ENCODE measurements around the gene BCAS1.

Gene BCAS1

DNA sequence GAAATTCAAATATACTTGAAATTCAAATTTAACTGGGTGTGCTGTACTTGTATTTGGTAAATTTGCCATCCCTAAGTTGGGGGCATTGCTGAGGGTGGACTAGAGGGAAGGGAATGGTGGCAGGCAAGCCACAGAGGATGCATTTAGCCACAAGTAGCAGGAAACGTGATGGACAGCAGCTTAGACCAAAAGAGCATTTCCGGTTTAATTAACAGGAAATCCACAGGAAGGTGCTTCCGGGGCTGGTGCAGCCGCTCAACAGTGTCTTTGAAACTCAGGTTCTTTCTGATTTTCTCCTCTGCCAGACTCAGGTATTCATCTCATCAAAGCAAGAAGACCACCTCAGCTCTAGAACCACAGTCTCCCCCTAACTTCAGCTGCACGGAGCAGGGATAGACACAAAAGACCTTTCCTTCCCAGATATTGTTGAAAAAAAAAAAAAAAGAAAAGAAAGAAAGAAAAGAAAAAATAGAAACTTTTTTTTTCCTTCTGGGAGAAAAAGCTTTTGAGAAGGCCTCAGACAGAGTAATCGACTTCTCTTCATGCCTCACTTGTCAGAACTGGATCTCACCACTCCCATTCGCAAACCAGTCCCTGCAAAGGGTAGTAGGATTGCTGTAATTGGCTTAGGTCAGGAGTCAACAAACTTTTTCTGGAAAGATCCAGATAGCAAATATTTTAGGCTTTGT, 8.0 kb upstream of the BCAS1 start:
- DNase-seq (ENCODE audit: low read depth in 2 of 3, low spot score in 2 of 3) = no peak

DNA sequence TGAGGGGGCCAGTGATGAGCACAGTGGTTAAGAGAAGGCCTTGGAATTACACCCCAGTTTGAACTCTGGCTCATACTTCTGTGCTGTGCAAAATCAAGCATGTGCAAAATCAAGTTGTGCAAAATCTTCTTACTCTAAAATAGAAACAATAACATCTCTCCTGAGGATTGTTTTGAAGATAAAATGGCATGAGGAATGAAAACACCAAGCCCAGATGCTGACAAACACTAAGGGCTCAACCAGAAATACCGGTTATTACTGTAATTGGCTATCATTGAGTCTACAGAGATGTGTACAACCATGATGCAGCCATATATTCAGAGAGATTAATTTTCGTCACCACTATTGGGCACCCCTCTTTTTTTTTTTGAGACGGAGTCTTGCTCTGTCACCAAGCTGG, 5.9 kb upstream of the BCAS1 start:
- DNase-seq (ENCODE audit: low read depth in 2 of 3, low spot score in 2 of 3) = no peak

DNA sequence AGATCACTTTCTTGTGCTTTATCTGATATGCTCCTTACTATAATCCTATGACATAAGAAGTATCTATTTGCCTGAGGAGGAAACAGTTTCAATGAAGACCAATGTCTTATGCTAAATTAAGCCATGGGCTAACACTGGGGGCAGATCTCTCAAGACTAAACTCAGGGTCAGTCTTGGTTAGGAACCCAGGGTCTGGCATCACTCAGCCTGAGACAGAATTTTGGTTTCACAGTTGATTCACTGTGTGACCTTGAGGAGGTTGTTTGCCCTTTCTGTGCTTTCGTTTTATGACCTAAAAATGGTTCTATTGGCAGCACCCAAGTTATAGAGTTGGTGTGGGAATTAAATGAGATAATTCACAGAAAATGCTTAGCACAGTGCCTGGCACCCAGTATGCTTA, 4.9 kb upstream of the BCAS1 start:
- no peak for DNase-seq (ENCODE audit: low read depth in 2 of 3, low spot score in 2 of 3)

DNA sequence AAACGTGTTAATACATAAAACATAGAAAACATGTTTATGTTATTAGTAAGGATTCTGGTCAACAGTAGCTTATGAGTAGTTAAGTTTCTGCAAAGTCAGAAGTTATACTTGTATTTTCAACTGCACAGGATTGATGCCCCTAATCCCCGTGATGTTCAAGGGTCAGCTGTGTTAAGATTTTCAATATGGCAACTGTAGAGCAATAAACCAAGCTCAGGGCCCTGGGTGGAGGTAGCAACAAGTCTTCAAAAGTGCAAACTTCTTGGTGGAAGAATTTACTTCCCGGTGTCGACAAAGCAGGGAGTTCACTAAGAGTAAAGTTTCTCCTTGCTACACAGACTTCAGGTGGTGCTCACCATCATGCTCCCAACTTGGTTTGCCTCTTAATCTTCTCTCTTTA, 4.1 kb upstream of the BCAS1 start:
- DNase-seq (ENCODE audit: low read depth in 2 of 3, low spot score in 2 of 3) = no peak

DNA sequence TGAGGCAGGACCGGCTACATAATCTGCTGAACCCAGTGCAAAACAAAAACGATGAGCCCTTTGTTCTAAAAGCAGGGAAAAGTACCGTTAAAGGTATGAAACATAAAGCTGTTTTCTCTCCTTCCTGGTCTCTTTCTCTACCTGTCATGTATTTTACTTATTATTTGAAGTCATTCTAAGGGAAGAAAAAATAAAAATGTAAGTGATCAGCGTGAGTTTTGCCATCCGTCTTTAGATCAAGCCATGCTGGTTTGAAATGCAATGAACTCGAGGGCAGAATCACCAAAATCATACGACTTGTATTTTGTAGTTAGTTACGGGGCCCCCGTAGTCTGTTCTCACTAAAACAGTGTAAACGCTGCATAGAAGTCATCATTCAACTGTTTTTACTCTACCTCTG, 2.9 kb upstream of the BCAS1 start:
- no peak for DNase-seq (ENCODE audit: low read depth in 2 of 3, low spot score in 2 of 3)

DNA sequence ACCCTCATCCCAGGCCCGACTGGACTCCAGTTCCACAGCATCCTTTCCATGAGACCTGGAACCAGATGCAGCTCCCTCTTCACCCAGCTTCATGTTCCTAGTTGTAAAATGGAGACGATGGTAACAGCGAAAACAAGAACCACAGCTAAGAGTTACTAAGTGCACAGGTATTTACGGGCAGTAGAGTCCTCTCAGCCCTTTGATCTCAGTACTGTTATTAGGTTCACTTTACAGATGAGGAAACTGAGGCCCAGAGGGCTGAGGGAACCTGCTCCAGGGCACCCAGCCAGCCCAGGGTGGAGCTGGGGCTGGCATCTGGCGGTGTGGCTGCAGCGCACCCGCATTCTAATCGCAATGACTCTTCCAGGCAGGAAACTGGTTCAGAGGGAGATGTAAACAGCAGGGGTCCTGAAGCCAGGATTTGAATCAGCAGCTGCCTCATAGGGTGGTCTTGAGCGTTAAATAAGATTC, 858 bp downstream of the BCAS1 start:
- no peak for DNase-seq (ENCODE audit: low read depth in 2 of 3, low spot score in 2 of 3)

DNA sequence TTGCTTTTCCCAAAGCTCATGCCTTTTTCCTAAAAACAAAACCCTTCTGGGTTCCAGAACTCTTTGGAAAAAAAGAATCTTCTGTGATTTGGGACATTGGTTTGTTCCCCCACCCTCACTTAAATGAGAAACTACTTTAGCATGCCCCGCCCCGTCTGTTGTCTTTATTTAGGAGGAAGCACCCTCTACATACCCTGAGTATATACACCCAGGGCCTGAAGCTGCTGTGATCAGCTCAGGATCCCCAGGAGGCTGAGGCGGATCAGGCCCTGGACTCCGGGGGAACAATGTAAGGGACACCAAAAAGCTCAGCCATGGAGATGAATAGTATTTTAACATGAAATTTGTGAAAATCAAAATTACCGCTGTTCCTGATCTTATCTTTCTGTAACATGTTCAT, 1.4 kb downstream of the BCAS1 start:
- DNase-seq (ENCODE audit: low read depth in 2 of 3, low spot score in 2 of 3) = no peak

DNA sequence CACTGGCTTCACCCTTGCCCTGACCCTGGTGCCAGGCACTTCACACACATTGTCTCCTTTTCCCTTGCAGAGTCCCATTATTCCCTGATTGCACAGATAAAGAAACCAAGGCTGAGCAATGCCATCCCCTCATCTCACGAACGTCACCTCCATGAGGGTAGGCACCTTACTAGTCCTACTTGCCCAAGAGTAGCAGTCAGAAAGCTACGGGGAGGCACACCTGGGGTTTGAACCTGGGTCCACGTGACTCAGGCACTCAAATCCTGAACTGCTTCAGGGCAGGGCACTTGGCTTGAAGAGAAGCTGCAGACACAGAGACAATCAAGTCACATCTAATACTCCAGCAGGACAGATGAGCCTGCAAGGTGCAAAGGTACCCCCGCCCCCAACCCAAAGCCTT, 1.9 kb downstream of the BCAS1 start:
- DNase-seq (ENCODE audit: low read depth in 2 of 3, low spot score in 2 of 3) = no peak

DNA sequence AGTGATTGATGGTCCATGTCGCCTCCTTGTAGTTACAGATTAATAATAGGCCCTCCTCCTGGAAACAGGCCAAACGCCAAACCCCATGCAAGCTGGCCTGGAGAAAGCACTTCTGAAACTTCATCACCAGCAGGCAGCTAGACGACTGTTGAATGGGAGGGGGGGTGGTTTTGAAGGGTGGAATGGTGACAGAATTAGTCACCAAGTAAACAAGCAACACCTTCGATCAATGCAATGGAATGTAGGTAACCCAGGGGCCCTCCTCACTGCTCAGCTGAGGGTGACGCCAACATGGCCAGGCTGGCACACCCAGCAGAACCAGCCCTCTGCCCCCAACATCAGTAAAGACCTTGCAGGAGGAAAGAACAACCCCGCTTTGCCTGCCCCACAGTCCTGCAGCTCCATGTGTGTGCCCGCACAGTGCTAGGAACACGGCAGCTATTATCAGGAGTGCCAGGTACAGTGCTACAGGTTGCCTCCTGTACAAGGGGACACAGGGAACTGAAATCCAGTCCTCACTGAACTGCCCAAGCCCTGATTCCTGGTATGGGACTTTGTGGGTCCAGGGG, 2.7 kb downstream of the BCAS1 start:
- no peak for DNase-seq (ENCODE audit: low read depth in 2 of 3, low spot score in 2 of 3)

DNA sequence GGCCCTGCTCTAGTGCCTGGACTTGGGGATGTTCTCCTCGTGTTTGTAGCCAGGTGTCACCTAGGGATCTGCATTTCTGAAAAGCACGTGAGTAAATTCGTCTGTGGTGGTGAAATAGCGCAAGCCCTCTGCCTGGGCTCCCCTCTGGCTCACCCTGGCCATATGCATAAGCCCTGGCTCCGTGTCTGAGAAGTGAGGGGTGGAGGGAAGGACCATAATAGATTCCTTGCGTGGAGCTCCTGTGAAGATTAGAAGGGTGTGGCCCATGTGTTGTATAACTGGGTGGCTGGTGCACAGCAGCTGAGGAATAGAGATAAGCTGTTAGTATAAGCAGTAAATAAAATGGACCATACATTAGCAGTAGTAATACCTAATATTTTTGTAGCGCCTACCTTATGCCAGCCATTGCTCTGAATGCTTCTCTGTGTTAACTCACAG, 4.8 kb downstream of the BCAS1 start:
- DNase-seq (ENCODE audit: low read depth in 2 of 3, low spot score in 2 of 3) = no peak

DNA sequence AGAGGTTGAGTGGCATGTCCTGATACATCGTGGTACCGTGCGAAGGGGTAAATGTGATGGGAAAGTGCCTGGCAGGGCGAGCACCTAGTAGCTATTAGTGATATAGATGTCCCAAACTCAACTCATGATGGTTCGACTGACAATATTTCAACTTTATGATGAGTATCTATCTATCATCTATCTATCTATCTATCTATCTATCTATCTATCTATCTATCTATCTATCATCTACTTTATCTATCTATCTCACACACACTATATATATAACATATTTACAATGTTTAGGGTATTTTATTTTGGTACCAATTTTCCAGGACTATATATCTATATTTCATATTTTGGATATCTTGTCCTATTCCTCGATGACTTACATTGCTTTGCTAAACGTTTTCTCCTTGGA, 5.5 kb downstream of the BCAS1 start:
- no peak for DNase-seq (ENCODE audit: low read depth in 2 of 3, low spot score in 2 of 3)

DNA sequence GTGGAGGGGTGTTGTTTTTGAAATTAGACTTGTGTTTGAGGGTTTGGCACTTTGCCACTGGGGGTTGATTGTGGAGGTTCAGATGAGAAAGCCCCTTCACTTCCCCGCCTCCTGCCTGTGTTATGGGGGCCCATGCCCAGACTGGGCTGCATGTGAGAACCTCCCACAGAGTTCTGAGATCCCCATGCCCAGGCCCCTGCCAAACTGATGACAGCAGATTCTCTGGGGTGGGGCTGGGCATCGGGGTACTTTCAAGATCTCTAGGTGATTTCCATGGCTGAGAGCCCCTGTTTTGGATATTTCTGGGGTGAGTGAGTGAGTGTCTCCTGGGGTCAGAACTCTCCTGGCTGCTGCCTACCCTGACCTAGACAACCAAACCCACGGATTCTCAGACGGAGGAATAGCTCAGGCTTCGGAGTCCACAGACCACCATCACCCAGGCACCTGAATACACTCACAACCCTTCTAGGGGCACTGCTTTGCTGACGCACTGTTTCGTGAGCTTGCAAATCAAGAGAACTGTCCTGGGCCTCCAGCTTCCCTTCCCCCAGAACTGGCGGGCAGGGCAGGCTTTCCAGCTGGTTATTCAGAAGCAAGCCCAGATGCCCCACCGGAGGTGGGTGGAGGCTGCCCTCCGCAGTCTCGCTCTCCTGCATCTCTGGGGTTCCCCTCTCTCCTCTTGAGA, 6.3 kb downstream of the BCAS1 start:
- peak in 2 of 3 experiments; percentile 10 to 32 for DNase-seq (ENCODE audit: low read depth in 2 of 3, low spot score in 2 of 3)

DNA sequence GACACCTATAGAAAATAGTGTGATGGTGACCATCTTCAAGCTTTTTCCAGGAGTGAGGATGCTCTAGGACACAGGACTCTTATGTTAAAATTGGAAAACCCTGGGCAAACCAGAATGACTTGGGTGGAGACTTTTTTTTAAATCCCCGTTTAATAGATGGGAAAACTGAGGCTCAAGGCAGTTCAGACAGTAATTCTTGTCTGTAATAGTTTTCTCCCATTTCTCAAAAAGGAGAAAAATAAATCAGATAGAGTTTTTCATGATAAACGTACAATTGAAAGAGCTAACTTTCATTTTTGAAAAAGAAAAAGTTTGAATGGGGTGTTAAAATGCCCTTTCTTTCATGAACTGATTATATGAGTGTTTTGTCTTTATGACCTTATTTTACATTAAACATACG, 6.8 kb downstream of the BCAS1 start:
- no peak for DNase-seq (ENCODE audit: low read depth in 2 of 3, low spot score in 2 of 3)

DNA sequence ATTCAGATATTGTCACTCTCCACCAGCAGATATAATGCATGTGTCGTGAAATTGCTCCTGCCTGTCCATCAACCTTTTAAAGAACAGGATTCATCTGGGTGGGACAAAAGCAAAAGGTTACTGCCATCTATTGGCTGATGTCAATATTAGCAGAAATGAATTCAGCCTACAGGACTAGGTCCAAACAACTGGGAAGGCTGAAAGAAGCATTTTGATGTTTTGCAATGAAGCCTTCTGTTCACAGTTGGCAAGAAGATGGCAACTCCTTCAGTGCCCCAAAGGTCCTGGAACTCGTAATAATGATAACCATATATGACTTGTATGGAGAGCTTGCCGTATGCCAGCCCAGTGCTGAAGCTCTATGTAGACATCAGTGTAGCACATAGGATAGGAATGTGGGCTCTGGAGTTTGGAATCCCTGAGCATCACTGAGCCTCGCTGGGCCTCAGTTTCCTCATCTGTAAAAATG, 7.5 kb downstream of the BCAS1 start:
- DNase-seq (ENCODE audit: low read depth in 2 of 3, low spot score in 2 of 3) = no peak

DNA sequence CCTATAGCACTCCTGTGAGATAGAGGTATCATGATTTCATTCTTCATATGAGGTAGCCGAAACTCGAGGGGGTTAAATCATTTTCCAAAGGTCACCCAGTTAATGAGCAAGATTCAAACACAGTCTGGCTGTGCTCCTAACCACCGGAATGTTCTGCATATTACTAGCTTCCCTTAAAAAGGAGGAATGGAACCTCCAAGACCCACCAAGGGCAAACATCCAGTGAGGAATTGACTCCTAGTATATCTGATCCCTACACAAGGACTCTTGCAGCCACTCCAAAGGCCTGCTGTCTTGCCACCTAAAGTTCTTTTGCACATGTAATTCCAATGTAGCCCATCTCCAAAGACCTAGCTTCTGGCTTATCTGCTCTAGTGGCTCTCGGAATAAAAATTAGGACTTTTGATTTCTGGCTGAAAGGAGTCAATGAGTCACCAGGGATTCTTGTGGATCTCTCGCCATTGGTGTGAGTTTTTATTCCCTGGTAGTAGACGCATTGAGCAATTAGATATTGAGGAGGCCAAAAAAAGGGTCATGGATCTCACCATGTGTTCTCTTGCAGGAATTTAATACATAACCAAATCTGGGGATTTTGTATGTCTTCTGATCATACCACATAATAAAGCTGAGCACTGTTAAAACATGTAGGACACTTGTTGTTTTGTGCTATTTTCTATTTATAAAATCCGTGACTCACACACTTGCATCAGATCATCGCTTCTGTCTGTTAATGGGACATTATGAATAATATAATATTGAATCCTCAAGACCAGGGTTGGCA, 9.1 kb downstream of the BCAS1 start:
- no peak for DNase-seq (ENCODE audit: low read depth in 2 of 3, low spot score in 2 of 3)

DNA sequence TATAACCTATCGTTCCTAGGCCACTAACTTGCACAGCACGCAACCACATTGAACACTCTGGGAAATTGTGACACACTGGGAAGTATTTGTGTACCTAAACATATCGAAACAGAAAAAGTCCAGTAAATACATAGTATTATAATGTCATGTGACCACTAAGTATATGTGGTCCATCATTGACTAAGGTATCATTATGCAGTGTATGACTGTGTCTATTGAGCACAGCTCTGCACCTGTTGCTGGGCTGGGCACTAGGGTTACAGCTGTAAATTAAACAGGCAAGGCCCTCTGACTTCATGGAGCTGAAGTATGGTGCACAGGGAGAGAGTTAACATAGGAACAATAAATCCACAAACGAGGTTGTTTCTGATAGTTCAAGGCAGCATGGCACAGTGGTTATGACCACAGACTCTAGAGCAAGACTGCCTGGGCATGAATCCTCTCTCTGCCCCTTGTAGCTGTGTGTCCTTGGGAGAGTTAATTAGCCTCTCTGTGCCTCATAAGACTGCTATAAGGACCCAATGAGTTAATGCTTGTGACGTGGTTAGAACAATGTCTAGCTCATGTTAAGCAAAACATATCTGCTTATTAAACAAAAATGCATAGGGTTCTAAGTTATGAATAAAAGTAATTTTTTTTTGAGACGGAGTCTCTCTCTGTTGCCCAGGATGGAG, 10.6 kb downstream of the BCAS1 start:
- no peak for DNase-seq (ENCODE audit: low read depth in 2 of 3, low spot score in 2 of 3)

DNA sequence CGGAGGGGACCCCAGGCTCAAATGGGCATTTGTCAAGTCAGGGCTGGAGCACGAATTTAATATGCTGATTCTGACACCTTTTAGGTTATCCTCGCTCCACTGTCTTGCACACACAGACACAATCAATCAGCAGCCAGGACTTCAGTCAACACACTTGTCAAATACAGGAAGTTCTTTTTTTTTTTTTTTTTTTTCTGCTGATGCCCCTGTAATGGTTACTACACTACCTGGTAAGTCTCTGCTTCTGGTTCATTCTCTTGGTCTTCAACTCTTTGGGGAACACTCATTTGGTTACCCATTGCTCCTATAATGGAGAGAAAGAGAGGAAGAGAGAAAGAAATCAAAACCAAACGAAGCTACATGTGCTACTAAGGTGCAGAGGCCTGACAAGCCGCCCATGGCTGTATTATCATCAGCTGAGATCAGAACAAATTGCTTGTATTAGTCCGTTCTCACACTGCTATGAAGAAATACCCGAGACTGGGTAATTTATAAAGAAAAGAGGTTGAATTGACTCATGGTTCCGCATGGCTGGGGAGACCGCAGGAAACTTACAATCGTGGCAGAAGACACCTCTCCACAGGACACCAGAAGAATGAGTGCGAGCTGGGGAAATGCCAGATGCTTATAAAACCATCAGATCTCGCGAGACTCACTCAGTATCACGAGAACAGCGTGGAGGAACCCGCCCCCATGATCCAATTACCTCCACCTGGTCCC, 11.8 kb downstream of the BCAS1 start:
- DNase-seq (ENCODE audit: low read depth in 2 of 3, low spot score in 2 of 3) = no peak

DNA sequence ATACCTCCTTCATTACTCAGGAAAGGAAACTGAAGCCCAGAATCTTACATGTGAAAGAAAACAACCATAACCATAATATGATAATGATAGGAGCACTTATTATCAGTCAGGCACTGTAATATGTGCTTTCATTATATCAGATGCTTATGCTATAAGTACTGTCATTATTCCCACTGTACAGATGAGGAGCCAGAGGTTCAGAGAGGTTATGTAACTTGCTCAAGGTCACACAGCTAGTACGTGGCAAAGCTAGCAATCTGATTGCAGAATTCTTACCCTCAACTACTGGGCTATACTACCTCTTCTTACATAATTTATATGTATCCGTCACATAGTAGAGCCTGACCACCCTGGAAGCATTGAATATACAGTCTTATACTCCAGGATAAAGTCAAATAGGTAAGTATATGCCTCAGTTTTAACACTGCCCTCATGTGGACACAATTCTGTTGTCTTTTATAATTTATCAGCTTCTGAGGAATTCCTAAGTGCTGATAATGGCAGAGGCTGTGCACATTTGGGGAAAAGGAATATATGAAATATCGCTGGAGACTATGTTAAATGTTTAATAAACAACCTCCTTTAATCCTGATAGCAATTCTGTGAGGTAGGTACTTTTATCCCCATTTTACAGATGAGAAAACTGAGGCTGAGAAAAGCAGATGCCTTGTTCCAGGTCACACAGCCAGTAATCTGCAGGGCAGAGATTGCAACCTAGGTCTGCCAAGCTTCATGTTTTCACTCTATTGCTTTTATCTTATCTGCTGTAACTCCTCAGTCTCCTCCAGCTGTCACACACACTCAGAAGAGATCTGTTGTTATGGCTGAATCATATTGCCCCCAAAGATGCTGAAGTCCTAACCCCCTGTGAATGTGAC, 13.4 kb downstream of the BCAS1 start:
- no peak for DNase-seq (ENCODE audit: low read depth in 2 of 3, low spot score in 2 of 3)

DNA sequence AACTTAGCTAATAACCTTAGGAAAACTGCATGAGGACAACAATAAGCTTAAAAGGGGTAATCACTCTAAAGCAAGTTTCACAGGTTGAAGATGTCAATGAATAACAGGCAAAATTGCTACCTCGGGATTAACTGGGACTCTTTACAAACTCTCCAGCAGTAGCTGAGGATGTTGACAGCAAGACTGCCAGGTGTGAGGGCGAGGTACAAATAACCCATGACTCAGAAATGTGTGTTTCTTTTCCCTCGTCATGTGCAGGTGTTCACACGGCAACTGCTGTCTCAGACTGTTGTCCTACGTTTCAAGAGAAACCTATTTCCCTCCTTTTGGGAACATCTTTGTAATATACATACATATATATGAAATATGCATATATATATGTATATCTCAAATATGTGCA, 15.9 kb downstream of the BCAS1 start:
- DNase-seq (ENCODE audit: low read depth in 2 of 3, low spot score in 2 of 3) = no peak

DNA sequence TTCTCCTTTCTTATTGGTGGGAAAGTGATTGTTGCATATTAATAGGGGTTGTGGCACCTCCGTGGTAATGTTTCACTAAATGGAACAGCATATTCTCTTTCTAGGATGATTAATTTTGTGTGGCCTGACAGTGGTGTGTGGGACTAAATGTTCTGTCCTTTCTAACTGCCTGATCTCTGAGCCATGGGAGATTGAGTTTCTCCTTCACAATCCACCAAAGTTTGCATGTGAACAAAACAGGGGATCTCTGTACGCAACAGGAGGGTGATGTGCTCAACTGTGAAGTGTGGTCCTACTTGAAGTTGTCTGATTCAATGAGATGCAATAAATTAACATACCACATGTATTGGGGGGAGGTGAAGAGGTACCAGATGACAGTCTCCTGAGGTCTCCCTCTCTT, 19.3 kb downstream of the BCAS1 start:
- no peak for DNase-seq (ENCODE audit: low read depth in 2 of 3, low spot score in 2 of 3)
